SK-N-SH (cell line): ENCODE measurements around the gene RUNDC3A. TPM values are rescaled to one million over a fixed set of nuclear protein-coding genes. Genes with fewer than 3 reads are reported as not detected.

Source experiments
- CTCF ChIA-PET: fragments of 300-600, 350-600 bp; formaldehyde crosslinking; extraction: SDS; loops from one replicate; lab custom pipeline; 2021; lab: Yijun Ruan, JAX
- POLR2A ChIA-PET: fragments of 350-600 bp; sonication (Branson Sonifier 250); formaldehyde crosslinking; extraction: SDS; loops from one replicate; lab custom pipeline; 2020; ENCODE audit warnings: antibody characterized with exemption, inconsistent platforms; lab: Yijun Ruan, JAX
- DNase-seq: peaks from one replicate; pipeline ENCODE4 v3.0.0; 2012
- H2AFZ ChIP-seq: fragments of 200-600 bp; sonication (generic); 2 replicates; pipeline ENCODE4 v1.8.1; 2016; ENCODE audit warnings: antibody characterized with exemption, mild to moderate bottlenecking, low read depth
- H3F3A ChIP-seq: fragments of 200-600 bp; sonication (generic); replicated peaks from 2 replicates; pipeline ENCODE3; 2016; ENCODE audit warnings: antibody characterized with exemption, mild to moderate bottlenecking; ENCODE audit not compliant: insufficient read depth
- H3K27ac ChIP-seq, 2 experiments: fragments of 200-500 bp in 1 of 2; fragments of 200-600 bp in 1 of 2; sonication (Bioruptor generic) in 1 of 2; sonication (generic), shearing (Covaris generic) in 1 of 2; 2 replicates each; pipeline versions ENCODE4 v1.5.1 to v1.6.1; 2014 to 2016; ENCODE audit warnings: low read depth in 2 of 2, inconsistent platforms in 1 of 2, low read length in 1 of 2, mild to moderate bottlenecking in 1 of 2, mixed read lengths in 1 of 2
- H3K27me3 ChIP-seq: fragments of 200-600 bp; sonication (generic), shearing (Covaris generic); 2 replicates; pipeline ENCODE4 v1.6.1; 2016; ENCODE audit warnings: mixed run types; ENCODE audit not compliant: insufficient read depth
- H3K36me3 ChIP-seq, 2 experiments: fragments of 200-500 bp in 1 of 2; fragments of 200-600 bp in 1 of 2; sonication (Bioruptor generic) in 1 of 2; sonication (generic) in 1 of 2; replicated peaks in 1 of 2; 2 replicates each; pipeline versions ENCODE3 to v1.5.1; 2014 to 2016; ENCODE audit warnings: low read length in 1 of 2, mild to moderate bottlenecking in 1 of 2; ENCODE audit not compliant: insufficient read depth in 2 of 2, control insufficient read depth in 1 of 2
- H3K4me1 ChIP-seq, 2 experiments: fragments of 200-500 bp in 1 of 2; fragments of 200-600 bp in 1 of 2; sonication (Bioruptor generic) in 1 of 2; sonication (generic), shearing (Covaris generic) in 1 of 2; 2 replicates each; pipeline versions ENCODE4 v1.5.1 to v1.6.1; 2014 to 2016; ENCODE audit warnings: low read depth in 1 of 2, low read length in 1 of 2, mixed run types in 1 of 2; ENCODE audit not compliant: insufficient read depth in 2 of 2, control insufficient read depth in 1 of 2
- H3K4me2 ChIP-seq: fragments of 200-600 bp; sonication (generic), shearing (Covaris generic); 2 replicates; pipeline ENCODE4 v1.6.1; 2017; ENCODE audit warnings: mixed run types
- H3K4me3 ChIP-seq, 2 experiments: fragments of 200-500 bp in 1 of 2; fragments of 200-600 bp in 1 of 2; sonication (Bioruptor generic) in 1 of 2; sonication (generic), shearing (Covaris generic) in 1 of 2; 2 replicates each; pipeline versions ENCODE4 v1.5.1 to v1.8.1; 2014 to 2016; ENCODE audit warnings: low read depth in 2 of 2, inconsistent platforms in 1 of 2, low read length in 1 of 2, mild to moderate bottlenecking in 1 of 2, mixed read lengths in 1 of 2, moderate library complexity in 1 of 2
- H3K79me2 ChIP-seq: fragments of 200-600 bp; sonication (generic); 2 replicates; pipeline ENCODE4 v1.8.1; 2017; ENCODE audit warnings: mild to moderate bottlenecking; ENCODE audit not compliant: insufficient read depth
- H3K9ac ChIP-seq: fragments of 200-600 bp; sonication (generic); 2 replicates; pipeline ENCODE4 v1.6.1; 2017; ENCODE audit warnings: mixed run types
- H3K9me2 ChIP-seq: fragments of 200-600 bp; sonication (generic); 2 replicates; pipeline ENCODE4 v1.6.1; 2017; ENCODE audit warnings: mixed run types
- H3K9me3 ChIP-seq: fragments of 200-600 bp; sonication (generic); 2 replicates; pipeline ENCODE4 v1.6.1; 2017; ENCODE audit warnings: mixed run types, mild to moderate bottlenecking, moderate library complexity
- H4K20me1 ChIP-seq: fragments of 200-600 bp; sonication (generic); 2 replicates; pipeline ENCODE4 v1.6.1; 2017; ENCODE audit warnings: mild to moderate bottlenecking, mixed run types; ENCODE audit not compliant: insufficient read depth
- CHD2 ChIP-seq: fragments of 150-350 bp; IDR thresholded peaks from 2 replicates; pipeline ENCODE4 v1.6.1; 2018; ENCODE audit warnings: low read length; ENCODE audit not compliant: partially characterized antibody
- EP300 ChIP-seq, 2 experiments: IDR thresholded peaks; 2 replicates each; pipeline versions ENCODE4 v1.4.0 to v1.6.1; 2012; ENCODE audit warnings: borderline replicate concordance in 1 of 2, low read depth in 1 of 2, low read length in 1 of 2
- EZH2phosphoT487 ChIP-seq: fragments of 200-600 bp; sonication (generic); IDR thresholded peaks from 2 replicates; pipeline ENCODE4 v1.6.1; 2017; ENCODE audit warnings: low read depth, mixed run types, mild to moderate bottlenecking, antibody characterized with exemption, moderate library complexity, borderline replicate concordance
- FOXM1 ChIP-seq: IDR thresholded peaks from 2 replicates; pipeline ENCODE4 v1.4.0; 2012; ENCODE audit warnings: low read depth, mild to moderate bottlenecking
- GABPA ChIP-seq: IDR thresholded peaks from 2 replicates; pipeline ENCODE4 v1.4.0; 2012; ENCODE audit warnings: low read depth, mild to moderate bottlenecking
- GATA2 ChIP-seq: sonication (generic); formaldehyde crosslinking; IDR thresholded peaks from 2 replicates; pipeline ENCODE4 v1.5.0; 2020; ENCODE audit warnings: mild to moderate bottlenecking, missing genetic modification reagents
- JUND ChIP-seq: IDR thresholded peaks from 2 replicates; pipeline ENCODE4 v1.4.0; 2012
- MAX ChIP-seq: IDR thresholded peaks from 2 replicates; pipeline ENCODE4 v1.4.0; 2012; ENCODE audit warnings: low read depth
- MEF2A ChIP-seq: IDR thresholded peaks from 2 replicates; pipeline ENCODE4 v1.4.0; 2012; ENCODE audit warnings: low read depth, borderline replicate concordance
- MXI1 ChIP-seq: IDR thresholded peaks from 2 replicates; pipeline ENCODE4 v1.6.1; 2012; ENCODE audit warnings: mild to moderate bottlenecking, low read depth, low read length, improper control_type of control experiment
- NFIC ChIP-seq: IDR thresholded peaks from 2 replicates; pipeline ENCODE4 v1.4.0; 2012; ENCODE audit warnings: borderline replicate concordance
- NRF1 ChIP-seq: IDR thresholded peaks from 2 replicates; pipeline ENCODE4 v1.6.1; 2012; ENCODE audit warnings: low read depth, mild to moderate bottlenecking, low read length
- POLR2AphosphoS5 ChIP-seq: IDR thresholded peaks from 2 replicates; pipeline ENCODE4 v1.6.1; 2012; ENCODE audit warnings: low read depth, low read length
- RAD21 ChIP-seq: IDR thresholded peaks from 2 replicates; pipeline ENCODE4 v1.6.1; 2012; ENCODE audit warnings: mild to moderate bottlenecking, low read length
- RFX5 ChIP-seq: IDR thresholded peaks from 2 replicates; pipeline ENCODE4 v1.6.1; 2012; ENCODE audit warnings: mild to moderate bottlenecking, improper control_type of control experiment, low read length
- RXRA ChIP-seq: IDR thresholded peaks from 2 replicates; pipeline ENCODE4 v1.4.0; 2012; ENCODE audit warnings: low read depth, mild to moderate bottlenecking, borderline replicate concordance
- SMC3 ChIP-seq: IDR thresholded peaks from 2 replicates; pipeline ENCODE4 v1.6.1; 2012; ENCODE audit warnings: low read depth, low read length, improper control_type of control experiment
- YY1 ChIP-seq: IDR thresholded peaks from 2 replicates; pipeline ENCODE4 v1.4.0; 2012; ENCODE audit warnings: low read depth, mild to moderate bottlenecking
- ZBTB33 ChIP-seq: IDR thresholded peaks from 2 replicates; pipeline ENCODE4 v1.4.0; 2012; ENCODE audit warnings: low read depth, borderline replicate concordance
- WGBS: methylation state at CpG from one replicate; pipeline ENCODE4 v1.1.6; 2017; ENCODE audit warnings: low lambda C conversion rate; 5-methylcytosine and 5-hydroxymethylcytosine counted together
- polyA plus RNA-seq, 3 experiments: library from polyadenylated mRNA; depleted of rRNA; stranded (reverse); fragments of >200 nt; gene quantifications; 2 replicates each; pipeline ENCODE4 v1.2.3, GENCODE V29; 2012
- TF ChIP-seq, protein P1 (sequence below): fragments of 200-600 bp; sonication (generic); IDR thresholded peaks from 2 replicates; pipeline ENCODE4 v1.6.1; 2017; ENCODE audit warnings: antibody characterized with exemption, mild to moderate bottlenecking, moderate library complexity
- TF ChIP-seq, protein P2 (sequence below): fragments of 150-350 bp; IDR thresholded peaks from 2 replicates; pipeline ENCODE4 v1.6.1; 2017; ENCODE audit warnings: antibody characterized with exemption, low read length, low read depth, borderline replicate concordance
- TF ChIP-seq, protein P3 (sequence below): fragments of 150-350 bp; IDR thresholded peaks from 2 replicates; pipeline ENCODE4 v1.6.1; 2016; ENCODE audit warnings: mild to moderate bottlenecking, low read depth, low read length
- TF ChIP-seq, protein P4 (sequence below): IDR thresholded peaks from 2 replicates; pipeline ENCODE4; 2012

The RUNDC3A gene
- polyA plus RNA-seq, 1 of the 3 experiments (the other 2 are of a cell fraction): 8.9 TPM

GRCh38 chr17:44351464-44351863 lies 43.1 kb downstream of the RUNDC3A start (continued):
- no peak for TF ChIP-seq POLR2AphosphoS5
- TF ChIP-seq, protein P1, sequence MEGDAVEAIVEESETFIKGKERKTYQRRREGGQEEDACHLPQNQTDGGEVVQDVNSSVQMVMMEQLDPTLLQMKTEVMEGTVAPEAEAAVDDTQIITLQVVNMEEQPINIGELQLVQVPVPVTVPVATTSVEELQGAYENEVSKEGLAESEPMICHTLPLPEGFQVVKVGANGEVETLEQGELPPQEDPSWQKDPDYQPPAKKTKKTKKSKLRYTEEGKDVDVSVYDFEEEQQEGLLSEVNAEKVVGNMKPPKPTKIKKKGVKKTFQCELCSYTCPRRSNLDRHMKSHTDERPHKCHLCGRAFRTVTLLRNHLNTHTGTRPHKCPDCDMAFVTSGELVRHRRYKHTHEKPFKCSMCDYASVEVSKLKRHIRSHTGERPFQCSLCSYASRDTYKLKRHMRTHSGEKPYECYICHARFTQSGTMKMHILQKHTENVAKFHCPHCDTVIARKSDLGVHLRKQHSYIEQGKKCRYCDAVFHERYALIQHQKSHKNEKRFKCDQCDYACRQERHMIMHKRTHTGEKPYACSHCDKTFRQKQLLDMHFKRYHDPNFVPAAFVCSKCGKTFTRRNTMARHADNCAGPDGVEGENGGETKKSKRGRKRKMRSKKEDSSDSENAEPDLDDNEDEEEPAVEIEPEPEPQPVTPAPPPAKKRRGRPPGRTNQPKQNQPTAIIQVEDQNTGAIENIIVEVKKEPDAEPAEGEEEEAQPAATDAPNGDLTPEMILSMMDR: no peak
- no peak for TF ChIP-seq NFIC
- TF ChIP-seq EP300 (IDR thresholded peaks at IDR 0.05; ENCODE audit: borderline replicate concordance in 1 of 2, low read depth in 1 of 2, low read length in 1 of 2): no peak
- TF ChIP-seq GABPA: no peak
- TF ChIP-seq MEF2A: no peak
- TF ChIP-seq, protein P2, sequence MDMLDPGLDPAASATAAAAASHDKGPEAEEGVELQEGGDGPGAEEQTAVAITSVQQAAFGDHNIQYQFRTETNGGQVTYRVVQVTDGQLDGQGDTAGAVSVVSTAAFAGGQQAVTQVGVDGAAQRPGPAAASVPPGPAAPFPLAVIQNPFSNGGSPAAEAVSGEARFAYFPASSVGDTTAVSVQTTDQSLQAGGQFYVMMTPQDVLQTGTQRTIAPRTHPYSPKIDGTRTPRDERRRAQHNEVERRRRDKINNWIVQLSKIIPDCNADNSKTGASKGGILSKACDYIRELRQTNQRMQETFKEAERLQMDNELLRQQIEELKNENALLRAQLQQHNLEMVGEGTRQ: no peak
- TF ChIP-seq, protein P3, sequence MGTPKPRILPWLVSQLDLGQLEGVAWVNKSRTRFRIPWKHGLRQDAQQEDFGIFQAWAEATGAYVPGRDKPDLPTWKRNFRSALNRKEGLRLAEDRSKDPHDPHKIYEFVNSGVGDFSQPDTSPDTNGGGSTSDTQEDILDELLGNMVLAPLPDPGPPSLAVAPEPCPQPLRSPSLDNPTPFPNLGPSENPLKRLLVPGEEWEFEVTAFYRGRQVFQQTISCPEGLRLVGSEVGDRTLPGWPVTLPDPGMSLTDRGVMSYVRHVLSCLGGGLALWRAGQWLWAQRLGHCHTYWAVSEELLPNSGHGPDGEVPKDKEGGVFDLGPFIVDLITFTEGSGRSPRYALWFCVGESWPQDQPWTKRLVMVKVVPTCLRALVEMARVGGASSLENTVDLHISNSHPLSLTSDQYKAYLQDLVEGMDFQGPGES: no peak

DNA sequence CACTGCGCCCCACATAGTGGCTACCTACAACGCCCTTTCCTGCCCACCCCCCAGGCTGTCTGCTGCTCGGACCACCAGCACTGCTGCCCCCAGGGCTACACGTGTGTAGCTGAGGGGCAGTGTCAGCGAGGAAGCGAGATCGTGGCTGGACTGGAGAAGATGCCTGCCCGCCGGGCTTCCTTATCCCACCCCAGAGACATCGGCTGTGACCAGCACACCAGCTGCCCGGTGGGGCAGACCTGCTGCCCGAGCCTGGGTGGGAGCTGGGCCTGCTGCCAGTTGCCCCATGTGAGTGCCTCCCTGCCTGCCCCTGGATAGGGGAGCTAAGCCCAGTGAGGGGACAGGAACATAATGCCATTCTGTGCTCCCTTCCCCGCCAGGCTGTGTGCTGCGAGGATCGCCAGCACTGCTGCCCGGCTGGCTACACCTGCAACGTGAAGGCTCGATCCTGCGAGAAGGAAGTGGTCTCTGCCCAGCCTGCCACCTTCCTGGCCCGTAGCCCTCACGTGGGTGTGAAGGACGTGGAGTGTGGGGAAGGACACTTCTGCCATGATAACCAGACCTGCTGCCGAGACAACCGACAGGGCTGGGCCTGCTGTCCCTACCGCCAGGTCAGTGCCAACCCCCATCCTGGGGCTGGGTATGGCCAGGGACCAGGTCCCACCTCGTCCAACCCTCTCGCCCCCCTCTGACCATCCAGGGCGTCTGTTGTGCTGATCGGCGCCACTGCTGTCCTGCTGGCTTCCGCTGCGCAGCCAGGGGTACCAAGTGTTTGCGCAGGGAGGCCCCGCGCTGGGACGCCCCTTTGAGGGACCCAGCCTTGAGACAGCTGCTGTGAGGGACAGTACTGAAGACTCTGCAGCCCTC lies 43.8 kb downstream of the RUNDC3A start:
- WGBS: 92% methylated on average over 20 of the region's 36 CpGs
- POLR2A ChIA-PET: interaction anchor here (2.1 kb wide), 1 partner anchor 10 kb away, joined by 11 read pairs; the partner anchor contains the start of gene FAM171A2

More for the DNA sequence above, 43.8 kb downstream of the RUNDC3A start:
- CTCF ChIA-PET: interaction anchor here (0.6 to 5.4 kb wide), 12 partner anchors 9 to 269 kb away, joined by 3 to 85 read pairs (median 8); partner anchors contain the start of gene FAM171A2
- Histone ChIP-seq H3K9me3 (no peaks in the 10 kb centered on the region), H3K79me2 (peaks cover 3% of the 10 kb centered on the region; the same call in 1 of the 2 replicates), H3F3A (no peaks in the 10 kb centered on the region), H3K4me3 (no peak overlapping the region), H3K4me2 (no peak overlapping the region), H3K27ac (no peak overlapping the region), H2AFZ (no peak overlapping the region), H3K4me1 (no peaks in the 10 kb centered on the region), H3K27me3 (no peaks in the 10 kb centered on the region), H3K9ac (no peak overlapping the region), H4K20me1 (peaks cover 7% of the 10 kb centered on the region; the same call in 1 of the 2 replicates), H3K36me3 (peaks cover 0 to 35% of the 10 kb centered on the region in 2 experiments), H3K9me2 (no peaks in the 10 kb centered on the region)
- peak; percentile 32 for DNase-seq
- no peak for TF ChIP-seq MXI1
- no peak for TF ChIP-seq EZH2phosphoT487
- TF ChIP-seq FOXM1: no peak
- TF ChIP-seq GABPA: no peak
- TF ChIP-seq, protein P4, sequence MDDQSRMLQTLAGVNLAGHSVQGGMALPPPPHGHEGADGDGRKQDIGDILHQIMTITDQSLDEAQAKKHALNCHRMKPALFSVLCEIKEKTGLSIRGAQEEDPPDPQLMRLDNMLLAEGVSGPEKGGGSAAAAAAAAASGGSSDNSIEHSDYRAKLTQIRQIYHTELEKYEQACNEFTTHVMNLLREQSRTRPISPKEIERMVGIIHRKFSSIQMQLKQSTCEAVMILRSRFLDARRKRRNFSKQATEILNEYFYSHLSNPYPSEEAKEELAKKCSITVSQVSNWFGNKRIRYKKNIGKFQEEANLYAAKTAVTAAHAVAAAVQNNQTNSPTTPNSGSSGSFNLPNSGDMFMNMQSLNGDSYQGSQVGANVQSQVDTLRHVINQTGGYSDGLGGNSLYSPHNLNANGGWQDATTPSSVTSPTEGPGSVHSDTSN: no peak
- TF ChIP-seq NRF1: no peak
- no peak for TF ChIP-seq JUND
- TF ChIP-seq YY1: no peak
- TF ChIP-seq CHD2: no peak
- no peak for TF ChIP-seq MAX
- no peak for TF ChIP-seq NFIC
- TF ChIP-seq RAD21: no peak
- no peak for TF ChIP-seq GATA2 (CRISPR knock-in tag)
- no peak for TF ChIP-seq RFX5
- TF ChIP-seq RXRA: no peak
- no peak for TF ChIP-seq SMC3
- TF ChIP-seq ZBTB33: no peak
- TF ChIP-seq EP300 (IDR thresholded peaks at IDR 0.05; ENCODE audit: borderline replicate concordance in 1 of 2, low read depth in 1 of 2, low read length in 1 of 2): no peak
